GM15510 (cell line): ENCODE data around the gene AP3D1.

Experiments used
- POLR2A ChIP-seq: IDR thresholded peaks from 3 replicates; pipeline ENCODE4 v1.6.1; 2011; ENCODE audit warnings: borderline replicate concordance; ENCODE audit not compliant: insufficient read length; ENCODE audit errors: extremely low read depth

AP3D1 gene

GRCh38 chr19:2151339-2152229 is at the start of gene AP3D1:
Gene AP3D1, minus strand, starts transcription at chr19:2151566. Its CDS starts 232 bp downstream, at chr19:2151334.
- TF ChIP-seq POLR2A: peak; percentile 58

- TF ChIP-seq POLR2A: no peak
Observed at GRCh38 chr19:2199861-2200623, 48.7 kb upstream of the AP3D1 start.

GRCh38 chr19:2199215-2199614 is 47.8 kb upstream of the AP3D1 start:
- TF ChIP-seq POLR2A: no peak

GRCh38 chr19:2198317-2198716 is 47.0 kb upstream of the AP3D1 start:
- TF ChIP-seq POLR2A: no peak

GRCh38 chr19:2197270-2197669 is 45.9 kb upstream of the AP3D1 start:
- TF ChIP-seq POLR2A: no peak

GRCh38 chr19:2195914-2196313 is 44.5 kb upstream of the AP3D1 start:
- no peak for TF ChIP-seq POLR2A

- TF ChIP-seq POLR2A: no peak
Observed at GRCh38 chr19:2195361-2195760, 44.0 kb upstream of the AP3D1 start.

GRCh38 chr19:2194513-2195078 is 43.2 kb upstream of the AP3D1 start:
- TF ChIP-seq POLR2A: no peak

- no peak for TF ChIP-seq POLR2A
Observed at GRCh38 chr19:2193807-2194206, 42.4 kb upstream of the AP3D1 start.

- no peak for TF ChIP-seq POLR2A
Observed at GRCh38 chr19:2192862-2193261, 41.5 kb upstream of the AP3D1 start.

GRCh38 chr19:2191456-2192310 is 40.3 kb upstream of the AP3D1 start:
- no peak for TF ChIP-seq POLR2A

- TF ChIP-seq POLR2A: no peak
Observed at GRCh38 chr19:2190848-2191455, 39.6 kb upstream of the AP3D1 start.

GRCh38 chr19:2189880-2190279 is 38.5 kb upstream of the AP3D1 start:
- no peak for TF ChIP-seq POLR2A
